Endodermal cell (in vitro differentiated cells): Measurements from ENCODE around the gene MDFIC. TPM values are rescaled to one million over a fixed set of nuclear protein-coding genes. Genes with fewer than 3 reads are reported as not detected.

Experiments used
- DNase-seq: peaks from one replicate; pipeline ENCODE4 v3.0.0-alpha.2; 2017
- H3K27ac ChIP-seq: 2 replicates; pipeline ENCODE4 v1.5.1; 2013; ENCODE audit warnings: mild to moderate bottlenecking, low read depth, low read length, moderate library complexity
- H3K27me3 ChIP-seq: 2 replicates; pipeline ENCODE4 v1.6.1; 2013; ENCODE audit warnings: mild to moderate bottlenecking, low read length, moderate library complexity; ENCODE audit not compliant: insufficient read depth, control insufficient read depth, poor library complexity, severe bottlenecking
- H3K36me3 ChIP-seq: 2 replicates; pipeline ENCODE4 v1.7.0; 2013; ENCODE audit warnings: mild to moderate bottlenecking, low read length, moderate library complexity; ENCODE audit not compliant: control insufficient read depth, insufficient read depth
- H3K4me1 ChIP-seq: one replicate; pipeline ENCODE4 v1.7.0; 2013; ENCODE audit warnings: low read length; ENCODE audit not compliant: control insufficient read depth, insufficient read depth
- H3K4me3 ChIP-seq: 2 replicates; pipeline ENCODE4 v1.5.1; 2013; ENCODE audit warnings: mild to moderate bottlenecking, low read length, moderate library complexity
- H3K9ac ChIP-seq: 2 replicates; pipeline ENCODE4 v1.6.1; 2013; ENCODE audit warnings: mild to moderate bottlenecking, low read length, moderate library complexity; ENCODE audit not compliant: poor library complexity, severe bottlenecking; ENCODE audit errors: extremely low read depth
- H3K9me3 ChIP-seq: 2 replicates; pipeline ENCODE4 v1.6.1; 2013; ENCODE audit warnings: mild to moderate bottlenecking, low read length, moderate library complexity; ENCODE audit not compliant: control insufficient read depth
- H3K27ac Mint-ChIP-seq: 2 replicates; pipeline ENCODE4 v1.8.0; 2020; ENCODE audit warnings: mixed read lengths
- H3K27me3 Mint-ChIP-seq: 2 replicates; pipeline ENCODE4 v1.8.0; 2021; ENCODE audit warnings: mild to moderate bottlenecking, mixed read lengths; ENCODE audit not compliant: insufficient read depth
- H3K36me3 Mint-ChIP-seq: 2 replicates; pipeline ENCODE4 v1.8.0; 2020; ENCODE audit warnings: low read depth, mixed read lengths
- H3K4me1 Mint-ChIP-seq: 2 replicates; pipeline ENCODE4 v1.8.0; 2020; ENCODE audit warnings: mixed read lengths
- H3K4me3 Mint-ChIP-seq: 2 replicates; pipeline ENCODE4 v1.8.0; 2020; ENCODE audit warnings: mild to moderate bottlenecking, moderate library complexity, mixed read lengths
- H3K9me3 Mint-ChIP-seq: 2 replicates; pipeline ENCODE4 v1.8.0; 2020; ENCODE audit warnings: mild to moderate bottlenecking, mixed read lengths
- CTCF ChIP-seq: fragments of 200-600 bp; sonication (generic); conservative IDR thresholded peaks from 2 replicates; pipeline ENCODE4 v1.5.0; 2021; ENCODE audit warnings: antibody characterized with exemption, mild to moderate bottlenecking
- WGBS, 2 experiments: methylation state at CpG; one replicate each; pipeline versions ENCODE4 v1.1.5 to v1.1.7; 2013; ENCODE audit warnings: missing lambda C conversion rate in 2 of 2, mixed read lengths in 1 of 2; ENCODE audit not compliant: insufficient coverage in 1 of 2, insufficient read length in 1 of 2; 5-methylcytosine and 5-hydroxymethylcytosine counted together
- total RNA-seq, 2 donors: library from RNA; stranded (reverse); fragmentation: NEBNext Ultra II Directional in 1 of 2; extraction: Animal tissue kit (Norgen Biotek cat#: 25700) in 1 of 2; gene quantifications; 2 replicates in 1 of 2; 3 replicates in 1 of 2; pipeline ENCODE4 v1.2.1, GENCODE V29; 2021

The MDFIC gene
- total RNA-seq, 2 donors from 2014 or later: 7.4 to 15.1 TPM

GRCh38 chr7:114928060-114928459, 6.2 kb downstream of the MDFIC start:
- WGBS, 2 experiments: 93 to 100% methylated on average over 1 of the region's 2 CpGs
- H3K27me3 ChIP-seq: no peaks in the 10 kb centered on the region
- Mint-ChIP-seq H3K4me1 (peaks cover 4% of the 10 kb centered on the region), H3K4me3 (no peak overlapping the region), H3K27ac (no peak overlapping the region), H3K9me3 (no peaks in the 10 kb centered on the region), H3K36me3 (no peaks in the 10 kb centered on the region), H3K27me3 (no peaks in the 10 kb centered on the region)
- DNase-seq: no peak
- no peaks in the 10 kb centered on the region for H3K9me3 ChIP-seq
- H3K4me1 ChIP-seq: no peaks in the 10 kb centered on the region
- H3K36me3 ChIP-seq: no peaks in the 10 kb centered on the region
- no peak overlapping the region for H3K9ac ChIP-seq
- no peak for TF ChIP-seq CTCF
- H3K4me3 ChIP-seq: no peak overlapping the region
- no peak overlapping the region for H3K27ac ChIP-seq

GRCh38 chr7:114929570-114929969, 7.7 kb downstream of the MDFIC start:
- no peak overlapping the region for H3K4me3 Mint-ChIP-seq
- H3K27me3 Mint-ChIP-seq: no peaks in the 10 kb centered on the region
- Histone ChIP-seq H3K9ac (no peak overlapping the region), H3K4me3 (no peak overlapping the region), H3K36me3 (no peaks in the 10 kb centered on the region), H3K27ac (peak overlapping the region; percentile 44), H3K9me3 (no peaks in the 10 kb centered on the region), H3K4me1 (no peaks in the 10 kb centered on the region), H3K27me3 (no peaks in the 10 kb centered on the region)
- H3K9me3 Mint-ChIP-seq: no peaks in the 10 kb centered on the region
- TF ChIP-seq CTCF: peak; percentile 55
- no peaks in the 10 kb centered on the region for H3K36me3 Mint-ChIP-seq
- no peaks in the 10 kb centered on the region for H3K4me1 Mint-ChIP-seq
- DNase-seq: no peak
- WGBS, 2 experiments: 57 to 61% methylated on average over 1 of the region's 1 CpG
- H3K27ac Mint-ChIP-seq: no peak overlapping the region

DNA sequence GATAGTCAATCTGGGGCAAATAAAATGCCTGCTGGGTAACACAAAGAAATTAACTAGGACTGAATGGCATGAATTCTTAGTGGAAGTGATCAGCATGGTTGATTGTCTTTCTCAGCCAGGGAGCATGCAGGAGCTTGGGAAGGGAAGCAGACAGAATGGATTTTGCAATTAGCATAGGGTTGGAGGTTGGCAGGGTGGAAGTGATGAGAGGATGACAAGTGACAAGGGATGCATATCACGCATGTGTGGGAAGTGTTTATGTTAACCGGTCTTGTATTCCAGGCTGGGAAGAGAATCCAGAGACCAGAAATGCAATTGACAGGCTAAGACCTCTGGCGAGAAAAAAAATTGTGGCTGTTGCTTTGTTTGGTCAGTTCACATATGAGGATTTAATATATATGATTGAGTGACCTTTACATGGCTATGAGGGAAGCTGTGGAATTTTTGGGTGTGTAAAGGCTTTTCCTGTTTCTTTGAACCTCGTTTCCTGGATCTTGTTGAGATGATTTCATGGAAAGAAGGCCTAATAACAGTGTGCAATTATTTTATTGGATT, 8.3 kb downstream of the MDFIC start:
- TF ChIP-seq CTCF: no peak
- 14 to 31% methylated on average over 3 to 4 of the region's 4 CpGs for WGBS, 2 experiments

More for the DNA sequence above, 8.3 kb downstream of the MDFIC start:
- Histone ChIP-seq H3K9me3 (no peaks in the 10 kb centered on the region), H3K9ac (no peak overlapping the region), H3K4me1 (no peaks in the 10 kb centered on the region), H3K4me3 (no peak overlapping the region), H3K27me3 (no peaks in the 10 kb centered on the region), H3K27ac (peak overlapping the region; percentile 44), H3K36me3 (no peaks in the 10 kb centered on the region)
- Mint-ChIP-seq H3K36me3 (no peaks in the 10 kb centered on the region), H3K4me1 (no peaks in the 10 kb centered on the region), H3K27ac (no peak overlapping the region), H3K9me3 (no peaks in the 10 kb centered on the region), H3K27me3 (no peaks in the 10 kb centered on the region), H3K4me3 (no peak overlapping the region)
- DNase-seq: peak; percentile 75
